Activated CD8-positive, alpha-beta T cell treated with anti-CD3 and anti-CD28 coated beads for 36 hours (primary cell): ENCODE results near the gene CFAP300. TPM values are rescaled to one million over a fixed set of nuclear protein-coding genes. Genes with fewer than 3 reads are reported as not detected.

Experiments
- ATAC-seq: fragments of 200-7000 bp; cut with Tn5 transposase; one replicate; pipeline ENCODE4 v1.10.0; 2021; ENCODE audit warnings: mild to moderate bottlenecking, moderate library complexity
- CTCF ChIA-PET: fragments of 350-600 bp; sonication (Branson Sonifier 250); formaldehyde crosslinking; loops from one replicate; lab custom pipeline; 2021; ENCODE audit warnings: antibody characterized with exemption; lab: Charles Lee
- POLR2A ChIA-PET: fragments of 350-600 bp; sonication (Branson Sonifier 250); formaldehyde crosslinking; loops from one replicate; lab custom pipeline; 2021; ENCODE audit warnings: antibody characterized with exemption; lab: Charles Lee
- DNase-seq: peaks from one replicate; pipeline ENCODE4 v3.0.0-alpha.2; 2020
- H3K27ac Mint-ChIP-seq: one replicate; pipeline ENCODE4 v1.8.0; 2021; ENCODE audit warnings: mild to moderate bottlenecking, mixed read lengths
- H3K27me3 Mint-ChIP-seq: one replicate; pipeline ENCODE4 v1.8.0; 2021; ENCODE audit warnings: mixed read lengths
- H3K36me3 Mint-ChIP-seq: one replicate; pipeline ENCODE4 v1.8.0; 2021; ENCODE audit warnings: low read depth, mixed read lengths
- H3K4me1 Mint-ChIP-seq: one replicate; pipeline ENCODE4 v1.8.0; 2021; ENCODE audit warnings: low read depth, mixed read lengths
- H3K4me3 Mint-ChIP-seq: one replicate; pipeline ENCODE4 v1.8.0; 2021; ENCODE audit warnings: mild to moderate bottlenecking, moderate library complexity, mixed read lengths
- H3K9me3 Mint-ChIP-seq: one replicate; pipeline ENCODE4 v1.8.0; 2021; ENCODE audit warnings: mixed read lengths
- intact Hi-C: fragments of 100-400 bp; cut with micrococcal nuclease; formaldehyde crosslinking; loops from one replicate; pipeline ENCODE4 v1.10.0; 2022
- total RNA-seq, 2 experiments: library from RNA; stranded (reverse); gene quantifications; one replicate each; pipeline ENCODE4 v1.2.3, GENCODE V29; 2021
- TF ChIP-seq, protein P1 (sequence below): fragments of 200-600 bp; IDR thresholded peaks from one replicate; pipeline ENCODE4 v1.8.0; 2022; ENCODE audit warnings: antibody characterized with exemption, mild to moderate bottlenecking

The CFAP300 gene
- total RNA-seq, 2 experiments from 2014 or later, result not detected

DNA sequence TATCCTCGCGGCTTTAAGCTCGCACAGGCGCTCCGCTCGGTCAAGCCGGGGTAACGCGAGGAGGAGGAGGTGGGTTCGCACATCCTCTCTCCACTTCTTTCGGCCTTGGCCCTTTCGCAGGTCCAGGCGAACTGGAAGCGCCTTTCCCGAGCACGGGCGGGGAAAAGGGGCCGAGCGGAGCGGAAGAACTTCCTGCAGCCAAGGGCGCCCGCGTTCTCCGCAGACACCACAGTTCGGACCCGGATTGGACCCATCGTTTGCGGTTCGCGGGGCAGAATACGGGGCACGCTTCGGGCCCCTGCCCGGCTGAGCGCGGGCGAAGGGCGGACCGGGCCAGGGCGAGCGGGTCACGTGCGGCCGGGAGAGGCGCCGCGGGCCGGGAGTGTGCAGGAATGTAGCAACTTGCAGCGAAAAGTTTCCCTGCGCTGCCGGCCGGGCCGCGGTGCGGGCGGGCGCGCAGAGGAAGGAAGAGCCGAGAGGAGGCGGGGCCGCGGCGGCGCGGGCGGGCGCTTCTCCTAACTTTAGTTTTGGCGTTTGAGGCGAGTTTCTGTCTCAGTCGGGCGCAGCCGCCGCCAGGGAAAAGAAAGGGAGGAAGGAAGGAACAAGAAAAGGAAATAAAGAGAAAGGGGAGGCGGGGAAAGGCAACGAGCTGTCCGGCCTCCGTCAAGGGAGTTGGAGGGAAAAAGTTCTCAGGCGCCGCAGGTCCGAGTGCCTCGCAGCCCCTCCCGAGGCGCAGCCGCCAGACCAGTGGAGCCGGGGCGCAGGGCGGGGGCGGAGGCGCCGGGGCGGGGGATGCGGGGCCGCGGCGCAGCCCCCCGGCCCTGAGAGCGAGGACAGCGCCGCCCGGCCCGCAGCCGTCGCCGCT is 62.9 kb downstream of the CFAP300 start, which contains the start of gene YAP1:
YAP1 (plus strand) TSS at position 552 of the 865 bp plus-strand sequence. CDS start 402 bp downstream, outside the sequence.
- intact Hi-C loops, result no loop called here
- ChIA-PET POLR2A (no interaction called here), CTCF (interaction anchor here (1.5 kb wide), 1 partner anchor 159 kb away, joined by 5 read pairs; no protein-coding TSS in a partner anchor)
- ATAC-seq (peak; percentile 74), DNase-seq (peak; percentile 65)
- Mint-ChIP-seq H3K36me3 (no peaks in the 10 kb centered on the region), H3K4me3 (peak within 1 kb of the TSS; percentile 84), H3K9me3 (no peaks in the 10 kb centered on the region), H3K27ac (no peak within 1 kb of the TSS), H3K27me3 (peaks cover 48% of the 10 kb centered on the region), H3K4me1 (peaks cover 11% of the 10 kb centered on the region)
- TF ChIP-seq, protein P1, sequence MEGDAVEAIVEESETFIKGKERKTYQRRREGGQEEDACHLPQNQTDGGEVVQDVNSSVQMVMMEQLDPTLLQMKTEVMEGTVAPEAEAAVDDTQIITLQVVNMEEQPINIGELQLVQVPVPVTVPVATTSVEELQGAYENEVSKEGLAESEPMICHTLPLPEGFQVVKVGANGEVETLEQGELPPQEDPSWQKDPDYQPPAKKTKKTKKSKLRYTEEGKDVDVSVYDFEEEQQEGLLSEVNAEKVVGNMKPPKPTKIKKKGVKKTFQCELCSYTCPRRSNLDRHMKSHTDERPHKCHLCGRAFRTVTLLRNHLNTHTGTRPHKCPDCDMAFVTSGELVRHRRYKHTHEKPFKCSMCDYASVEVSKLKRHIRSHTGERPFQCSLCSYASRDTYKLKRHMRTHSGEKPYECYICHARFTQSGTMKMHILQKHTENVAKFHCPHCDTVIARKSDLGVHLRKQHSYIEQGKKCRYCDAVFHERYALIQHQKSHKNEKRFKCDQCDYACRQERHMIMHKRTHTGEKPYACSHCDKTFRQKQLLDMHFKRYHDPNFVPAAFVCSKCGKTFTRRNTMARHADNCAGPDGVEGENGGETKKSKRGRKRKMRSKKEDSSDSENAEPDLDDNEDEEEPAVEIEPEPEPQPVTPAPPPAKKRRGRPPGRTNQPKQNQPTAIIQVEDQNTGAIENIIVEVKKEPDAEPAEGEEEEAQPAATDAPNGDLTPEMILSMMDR, result no peak

DNA sequence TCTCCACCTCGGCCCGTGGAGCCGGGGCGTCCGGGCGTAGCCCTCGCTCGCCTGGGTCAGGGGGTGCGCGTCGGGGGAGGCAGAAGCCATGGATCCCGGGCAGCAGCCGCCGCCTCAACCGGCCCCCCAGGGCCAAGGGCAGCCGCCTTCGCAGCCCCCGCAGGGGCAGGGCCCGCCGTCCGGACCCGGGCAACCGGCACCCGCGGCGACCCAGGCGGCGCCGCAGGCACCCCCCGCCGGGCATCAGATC is 63.4 kb downstream of the CFAP300 start:
- Mint-ChIP-seq H3K36me3 (no peaks in the 10 kb centered on the region), H3K9me3 (no peaks in the 10 kb centered on the region), H3K27ac (no peak overlapping the region), H3K4me1 (peaks cover 11% of the 10 kb centered on the region), H3K27me3 (peaks cover 50% of the 10 kb centered on the region), H3K4me3 (no peak overlapping the region)
- DNase-seq (no peak), ATAC-seq (peak; percentile 42)
- intact Hi-C loops, result no loop called here
- TF ChIP-seq, protein P1, result no peak
- ChIA-PET POLR2A (no interaction called here), CTCF (interaction anchor here (0.6 kb wide), 1 partner anchor 158 kb away, joined by 3 read pairs; no protein-coding TSS in a partner anchor)

DNA sequence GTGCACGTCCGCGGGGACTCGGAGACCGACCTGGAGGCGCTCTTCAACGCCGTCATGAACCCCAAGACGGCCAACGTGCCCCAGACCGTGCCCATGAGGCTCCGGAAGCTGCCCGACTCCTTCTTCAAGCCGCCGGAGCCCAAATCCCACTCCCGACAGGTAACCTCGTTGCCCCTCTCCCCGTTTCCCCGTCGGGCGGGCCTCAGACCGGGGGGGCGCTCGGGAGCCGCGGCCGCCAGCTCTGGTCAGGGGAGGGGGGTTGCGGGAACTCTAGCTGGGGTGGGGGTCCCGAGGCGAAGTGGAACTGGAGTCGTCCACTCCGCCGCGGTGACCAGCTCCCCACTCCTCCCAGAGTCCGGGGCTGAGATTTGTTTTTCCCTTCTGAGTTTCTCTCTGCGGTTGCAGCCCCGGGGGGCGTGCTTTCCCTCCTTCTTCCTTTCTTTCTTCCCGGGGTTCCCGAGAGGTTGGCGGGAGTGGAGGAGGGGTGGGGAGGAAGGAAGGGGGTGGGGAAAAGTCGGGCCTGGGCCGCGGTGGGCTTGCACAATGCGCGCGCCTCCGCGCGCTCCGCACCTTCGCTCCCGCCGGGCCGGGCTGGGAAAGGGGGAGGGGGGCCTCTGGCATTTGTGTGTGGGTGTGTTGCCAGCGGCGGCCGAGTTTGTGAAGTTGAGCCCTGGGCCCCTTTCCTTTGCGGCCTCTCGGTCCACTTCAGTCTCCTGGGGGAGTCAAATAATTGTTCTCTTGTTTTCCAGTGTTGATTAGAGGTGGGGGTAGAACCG is 64.0 kb downstream of the CFAP300 start:
- Mint-ChIP-seq H3K27me3 (peaks cover 50% of the 10 kb centered on the region), H3K9me3 (no peaks in the 10 kb centered on the region), H3K27ac (no peak overlapping the region), H3K4me3 (peak overlapping the region; percentile 68), H3K4me1 (peaks cover 11% of the 10 kb centered on the region), H3K36me3 (no peaks in the 10 kb centered on the region)
- CTCF ChIA-PET, result interaction anchor here (0.6 kb wide), 1 partner anchor 158 kb away, joined by 3 read pairs; no protein-coding TSS in a partner anchor
- DNase-seq, result peak; percentile 15
- peak; percentile 40 for ATAC-seq
- TF ChIP-seq, protein P1, result no peak
- intact Hi-C loops, result no loop called here
- POLR2A ChIA-PET, result no interaction called here

DNA sequence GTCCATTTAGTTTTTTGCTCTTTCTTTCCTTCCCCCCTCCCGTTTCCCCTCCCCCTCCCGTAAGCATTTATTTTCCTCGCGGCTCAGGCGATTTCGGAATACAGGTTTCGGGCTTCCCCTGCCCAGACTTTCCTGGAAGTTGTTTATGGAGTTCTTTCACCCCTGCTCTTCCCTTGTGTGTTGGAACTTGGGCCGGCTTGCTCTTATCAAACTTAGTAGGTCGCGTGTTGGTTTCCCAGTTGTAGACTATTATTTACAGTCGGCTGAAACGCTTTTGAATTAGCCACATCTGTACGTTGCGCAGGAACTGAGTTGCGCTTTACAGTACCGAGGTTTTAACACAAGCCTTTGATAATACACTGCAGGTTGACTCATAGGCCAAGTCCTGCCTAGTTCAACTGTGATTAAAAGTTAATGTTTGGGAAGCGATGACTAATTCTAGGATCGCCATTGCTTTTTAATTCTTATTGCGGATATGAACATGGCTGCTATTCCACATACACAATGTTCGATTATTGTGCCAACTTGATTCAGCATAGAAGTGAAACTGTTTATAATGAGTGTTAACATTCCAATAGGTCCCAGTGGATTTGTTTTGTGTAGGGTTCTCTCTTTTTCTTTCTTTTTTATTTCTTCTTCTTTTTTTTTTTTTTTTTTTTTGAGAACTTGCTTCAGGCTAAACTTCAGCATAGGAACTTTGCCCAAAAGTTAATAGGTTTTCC is 64.7 kb downstream of the CFAP300 start:
- H3K4me1 Mint-ChIP-seq, result peaks cover 11% of the 10 kb centered on the region
- intact Hi-C loops, result no loop called here
- CTCF ChIA-PET, result no interaction called here
- H3K27me3 Mint-ChIP-seq, result peaks cover 53% of the 10 kb centered on the region
- no peaks in the 10 kb centered on the region for H3K36me3 Mint-ChIP-seq
- H3K4me3 Mint-ChIP-seq, result peak overlapping the region; percentile 68
- POLR2A ChIA-PET, result no interaction called here
- TF ChIP-seq, protein P1, result no peak
- no peaks in the 10 kb centered on the region for H3K9me3 Mint-ChIP-seq
- ATAC-seq, result peak; percentile 70
- DNase-seq, result peak; percentile 37
- no peak overlapping the region for H3K27ac Mint-ChIP-seq
